AG10803 (cell line): Measurements from ENCODE around the gene BBLN.

Experiments used
- DNase-seq: peaks from one replicate; pipeline ENCODE4 v3.0.0; 2010; ENCODE audit warnings: low read depth
- H3K4me3 ChIP-seq: 2 replicates; pipeline ENCODE4 v1.5.1; 2011; ENCODE audit warnings: mild to moderate bottlenecking, low read length, control low read depth
- CTCF ChIP-seq: conservative IDR thresholded peaks from 2 replicates; pipeline ENCODE4 v1.5.1; 2011; ENCODE audit warnings: mild to moderate bottlenecking, low read length, control low read depth, inconsistent platforms

Gene BBLN

GRCh38 chr9:128168731-128169308 lies 8.8 kb downstream of the BBLN start:
- no peak for TF ChIP-seq CTCF
- no peak for DNase-seq
- no peak overlapping the region for H3K4me3 ChIP-seq

- no peak for DNase-seq
- H3K4me3 ChIP-seq: no peak overlapping the region
- no peak for TF ChIP-seq CTCF
Observed at GRCh38 chr9:128169492-128169891, 9.4 kb downstream of the BBLN start.

- H3K4me3 ChIP-seq: no peak overlapping the region
- TF ChIP-seq CTCF: no peak
- DNase-seq: no peak
Observed at GRCh38 chr9:128169925-128170324, 9.9 kb downstream of the BBLN start.

- TF ChIP-seq CTCF: no peak
- DNase-seq: no peak
- no peak overlapping the region for H3K4me3 ChIP-seq
Observed at GRCh38 chr9:128174062-128174461, 14.0 kb downstream of the BBLN start.

GRCh38 chr9:128175102-128175563 lies 15.1 kb downstream of the BBLN start:
- no peak for TF ChIP-seq CTCF
- no peak overlapping the region for H3K4me3 ChIP-seq
- DNase-seq: peak; percentile 15

- TF ChIP-seq CTCF: no peak
- no peak for DNase-seq
- no peak overlapping the region for H3K4me3 ChIP-seq
Observed at GRCh38 chr9:128175726-128176125, 15.7 kb downstream of the BBLN start.

- DNase-seq: no peak
- TF ChIP-seq CTCF: no peak
- H3K4me3 ChIP-seq: no peak overlapping the region
Observed at GRCh38 chr9:128178806-128179431, 18.9 kb downstream of the BBLN start.
